ENCODE results near the gene TRMT1.

Gene TRMT1

DNA sequence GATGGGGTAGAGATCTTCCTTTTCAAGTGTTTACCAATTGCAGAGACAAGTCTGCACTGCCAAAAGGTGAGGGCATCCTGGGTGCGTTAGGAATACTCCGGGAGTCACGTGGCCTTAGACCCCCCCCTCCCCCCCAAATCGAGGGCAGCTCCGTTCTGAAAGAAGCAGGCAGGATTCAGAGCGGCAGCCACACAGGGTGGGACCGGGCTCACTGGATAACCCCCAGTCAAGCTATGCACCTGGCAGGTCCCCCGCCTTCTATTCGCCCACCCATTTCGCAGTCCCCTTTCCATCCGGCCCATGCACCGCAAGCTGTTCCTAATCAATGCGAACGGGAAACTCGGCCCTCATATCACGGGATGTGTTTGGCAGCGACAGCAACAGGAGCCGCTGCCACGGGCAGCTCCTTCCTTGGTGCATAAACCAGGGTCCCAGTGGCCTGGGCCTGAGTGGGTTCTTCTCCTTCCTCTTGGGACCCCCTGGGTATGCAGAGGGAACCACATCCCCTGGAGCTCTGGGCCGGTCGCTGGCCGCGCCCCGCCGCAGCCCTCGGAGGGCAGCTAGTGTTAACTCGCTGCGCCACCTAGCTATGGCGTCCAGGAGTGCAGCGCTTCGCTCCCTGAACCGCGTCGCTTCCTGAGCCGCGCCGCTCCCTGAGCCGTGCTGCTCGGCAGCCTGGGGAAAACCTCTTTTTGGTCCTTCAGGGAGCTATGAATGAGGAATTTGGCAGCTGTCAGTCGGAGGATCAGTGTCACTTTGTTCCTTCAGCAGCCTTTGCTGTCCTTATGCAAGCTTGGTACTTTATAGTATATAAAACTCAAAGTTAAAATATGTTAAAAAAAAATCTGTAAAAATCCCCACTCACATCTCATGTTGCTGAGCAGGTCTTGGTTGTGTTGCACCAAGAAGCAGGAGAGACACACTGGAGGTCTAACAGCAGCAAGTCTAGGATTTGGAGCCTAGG lies 55.3 kb downstream of the TRMT1 start:
- Histone ChIP-seq H3K27ac (ENCODE audit: low read depth, low read length, poor library complexity, severe bottlenecking) (no peak overlapping the region), H3K27me3 (ENCODE audit: insufficient read depth, low read length) (no peaks in the 10 kb centered on the region; the same call in 1 of the 2 replicates), H2AFZ (ENCODE audit: low read length) (no peak overlapping the region), H3K4me3 (ENCODE audit: low read depth, low read length, poor library complexity, severe bottlenecking) (no peak overlapping the region), H4K20me1 (ENCODE audit: insufficient read depth, low read length) (no peaks in the 10 kb centered on the region), H3K4me1 (ENCODE audit: insufficient read depth, low read length, severe bottlenecking) (no peaks in the 10 kb centered on the region), H3K36me3 (ENCODE audit: insufficient read depth, low read length) (no peaks in the 10 kb centered on the region), H3K4me2 (ENCODE audit: low read length) (peak overlapping the region; percentile 28; the same call in 1 of the 2 replicates), H3K9ac (ENCODE audit: low read length) (no peak overlapping the region), H3F3A (ENCODE audit: insufficient read depth, low read length) (no peaks in the 10 kb centered on the region), H3K79me2 (ENCODE audit: insufficient read depth, low read length) (no peaks in the 10 kb centered on the region), H3K9me3 (ENCODE audit: low read length) (no peaks in the 10 kb centered on the region), H3K9me2 (ENCODE audit: low read depth, low read length) (no peaks in the 10 kb centered on the region)
- TF ChIP-seq EZH2 (IDR thresholded peaks at IDR 0.05; ENCODE audit: borderline replicate concordance, low read length) = no peak
- TF ChIP-seq, protein P1, sequence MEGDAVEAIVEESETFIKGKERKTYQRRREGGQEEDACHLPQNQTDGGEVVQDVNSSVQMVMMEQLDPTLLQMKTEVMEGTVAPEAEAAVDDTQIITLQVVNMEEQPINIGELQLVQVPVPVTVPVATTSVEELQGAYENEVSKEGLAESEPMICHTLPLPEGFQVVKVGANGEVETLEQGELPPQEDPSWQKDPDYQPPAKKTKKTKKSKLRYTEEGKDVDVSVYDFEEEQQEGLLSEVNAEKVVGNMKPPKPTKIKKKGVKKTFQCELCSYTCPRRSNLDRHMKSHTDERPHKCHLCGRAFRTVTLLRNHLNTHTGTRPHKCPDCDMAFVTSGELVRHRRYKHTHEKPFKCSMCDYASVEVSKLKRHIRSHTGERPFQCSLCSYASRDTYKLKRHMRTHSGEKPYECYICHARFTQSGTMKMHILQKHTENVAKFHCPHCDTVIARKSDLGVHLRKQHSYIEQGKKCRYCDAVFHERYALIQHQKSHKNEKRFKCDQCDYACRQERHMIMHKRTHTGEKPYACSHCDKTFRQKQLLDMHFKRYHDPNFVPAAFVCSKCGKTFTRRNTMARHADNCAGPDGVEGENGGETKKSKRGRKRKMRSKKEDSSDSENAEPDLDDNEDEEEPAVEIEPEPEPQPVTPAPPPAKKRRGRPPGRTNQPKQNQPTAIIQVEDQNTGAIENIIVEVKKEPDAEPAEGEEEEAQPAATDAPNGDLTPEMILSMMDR (IDR thresholded peaks at IDR 0.05; ENCODE audit: low read length) = peak; percentile 85

DNA sequence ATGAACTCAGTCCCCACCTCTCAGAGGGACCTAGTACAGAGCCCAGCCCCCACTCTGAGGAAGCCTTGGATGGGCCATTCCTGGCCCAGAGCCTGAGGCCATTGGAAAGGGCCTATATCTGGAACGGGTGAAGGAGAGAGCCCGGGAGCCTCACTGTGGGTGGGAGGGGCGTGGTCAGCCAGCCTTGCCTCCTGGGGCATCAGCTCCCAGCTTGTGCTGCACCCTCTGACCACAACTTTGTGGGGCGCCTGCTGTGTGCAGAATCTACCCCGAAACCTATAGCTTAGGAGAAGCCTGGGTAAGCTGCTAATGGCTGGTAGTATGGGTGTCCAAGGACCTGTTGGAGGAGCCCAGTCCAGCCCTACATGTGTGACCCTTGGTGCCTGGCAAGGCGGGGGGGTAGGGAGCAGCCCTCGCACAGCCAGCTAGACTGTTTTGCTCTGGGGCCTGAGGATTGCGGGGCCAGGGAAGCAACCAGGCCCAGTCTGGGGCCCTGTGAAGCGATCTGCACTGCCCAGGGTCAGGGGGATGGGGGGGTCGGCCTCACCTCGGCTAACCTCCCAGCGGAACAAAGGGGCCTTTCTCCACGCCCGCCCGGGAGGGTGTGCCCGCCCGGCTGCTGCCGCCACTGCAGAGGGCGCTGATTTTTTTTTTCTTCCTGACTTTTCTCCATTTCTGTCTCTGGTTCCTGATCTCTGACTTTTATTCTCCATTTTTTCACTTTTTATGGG lies 56.1 kb downstream of the TRMT1 start:
- no peaks in the 10 kb centered on the region for H3K9me2 ChIP-seq (ENCODE audit: low read depth, low read length)
- no peak overlapping the region for H2AFZ ChIP-seq (ENCODE audit: low read length)
- H3K36me3 ChIP-seq (ENCODE audit: insufficient read depth, low read length) = no peaks in the 10 kb centered on the region
- H3K9me3 ChIP-seq (ENCODE audit: low read length) = no peaks in the 10 kb centered on the region
- H3K27ac ChIP-seq (ENCODE audit: low read depth, low read length, poor library complexity, severe bottlenecking) = no peak overlapping the region
- no peak overlapping the region for H3K4me2 ChIP-seq (ENCODE audit: low read length)
- no peaks in the 10 kb centered on the region for H3K79me2 ChIP-seq (ENCODE audit: insufficient read depth, low read length)
- H3F3A ChIP-seq (ENCODE audit: insufficient read depth, low read length) = no peaks in the 10 kb centered on the region
- no peaks in the 10 kb centered on the region for H3K4me1 ChIP-seq (ENCODE audit: insufficient read depth, low read length, severe bottlenecking)
- no peak overlapping the region for H3K9ac ChIP-seq (ENCODE audit: low read length)
- TF ChIP-seq EZH2 (IDR thresholded peaks at IDR 0.05; ENCODE audit: borderline replicate concordance, low read length) = no peak
- TF ChIP-seq, protein P1 (IDR thresholded peaks at IDR 0.05; ENCODE audit: low read length) = no peak
- no peaks in the 10 kb centered on the region; the same call in 1 of the 2 replicates for H3K27me3 ChIP-seq (ENCODE audit: insufficient read depth, low read length)
- no peak overlapping the region for H3K4me3 ChIP-seq (ENCODE audit: low read depth, low read length, poor library complexity, severe bottlenecking)
- no peaks in the 10 kb centered on the region for H4K20me1 ChIP-seq (ENCODE audit: insufficient read depth, low read length)

DNA sequence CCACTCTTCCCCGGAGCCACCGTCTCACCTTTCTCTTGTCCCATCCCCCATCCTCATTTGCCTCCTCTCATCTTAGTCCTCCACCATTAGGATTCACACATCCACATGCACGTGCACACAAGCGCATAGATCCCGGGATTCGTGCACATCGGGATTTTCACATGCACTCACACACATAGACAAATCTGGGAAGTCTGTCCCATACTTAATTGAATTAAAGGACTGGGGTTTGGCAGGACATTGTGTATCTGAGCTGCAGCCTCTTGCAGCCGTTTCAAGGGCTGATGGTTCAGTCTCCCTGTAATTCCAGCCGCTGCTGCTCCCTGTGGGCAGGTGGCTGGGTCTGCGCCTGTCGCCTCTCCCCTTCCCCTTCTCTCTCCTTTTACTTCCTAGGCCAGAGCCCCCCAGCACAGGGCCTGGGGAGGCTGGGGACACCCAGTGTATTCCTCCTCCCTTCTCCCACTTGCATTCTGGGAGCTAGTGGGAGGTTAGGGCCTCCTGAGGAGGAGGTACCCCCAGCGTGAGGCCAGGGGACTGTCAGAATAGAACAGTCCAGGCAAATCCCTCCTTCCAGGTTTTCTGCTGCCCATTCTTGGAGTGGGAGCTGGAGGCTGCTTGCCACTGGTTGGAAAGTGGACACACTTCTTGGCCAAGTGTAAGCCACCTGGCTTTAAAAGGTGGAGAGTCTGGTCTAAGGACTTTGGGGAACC lies 57.4 kb downstream of the TRMT1 start:
- H3F3A ChIP-seq (ENCODE audit: insufficient read depth, low read length) = no peaks in the 10 kb centered on the region
- no peak overlapping the region for H3K9ac ChIP-seq (ENCODE audit: low read length)
- no peaks in the 10 kb centered on the region for H3K9me3 ChIP-seq (ENCODE audit: low read length)
- no peaks in the 10 kb centered on the region; the same call in 1 of the 2 replicates for H3K27me3 ChIP-seq (ENCODE audit: insufficient read depth, low read length)
- H3K4me3 ChIP-seq (ENCODE audit: low read depth, low read length, poor library complexity, severe bottlenecking) = no peak overlapping the region
- no peaks in the 10 kb centered on the region for H3K4me1 ChIP-seq (ENCODE audit: insufficient read depth, low read length, severe bottlenecking)
- H3K4me2 ChIP-seq (ENCODE audit: low read length) = no peak overlapping the region
- TF ChIP-seq, protein P1 (IDR thresholded peaks at IDR 0.05; ENCODE audit: low read length) = no peak
- TF ChIP-seq EZH2 (IDR thresholded peaks at IDR 0.05; ENCODE audit: borderline replicate concordance, low read length) = no peak
- H4K20me1 ChIP-seq (ENCODE audit: insufficient read depth, low read length) = no peaks in the 10 kb centered on the region
- H3K27ac ChIP-seq (ENCODE audit: low read depth, low read length, poor library complexity, severe bottlenecking) = no peak overlapping the region
- H3K36me3 ChIP-seq (ENCODE audit: insufficient read depth, low read length) = no peaks in the 10 kb centered on the region
- H2AFZ ChIP-seq (ENCODE audit: low read length) = no peak overlapping the region
- H3K9me2 ChIP-seq (ENCODE audit: low read depth, low read length) = no peaks in the 10 kb centered on the region
- no peaks in the 10 kb centered on the region for H3K79me2 ChIP-seq (ENCODE audit: insufficient read depth, low read length)
